ENCODE measurements around the gene SCGB1C1.

SCGB1C1 gene

GRCh38 chr11:240315-240714, 47.4 kb downstream of the SCGB1C1 start:
- no peak overlapping the region for H3K4me3 ChIP-seq (ENCODE audit: low read length)
- DNase-seq (ENCODE audit: low read depth) = no peak
- TF ChIP-seq CTCF (conservative IDR thresholded peaks at IDR 0.05; ENCODE audit: low read length) = no peak

GRCh38 chr11:241634-242033, 48.8 kb downstream of the SCGB1C1 start:
- no peak for TF ChIP-seq CTCF (conservative IDR thresholded peaks at IDR 0.05; ENCODE audit: low read length)
- no peak for DNase-seq (ENCODE audit: low read depth)
- no peak overlapping the region for H3K4me3 ChIP-seq (ENCODE audit: low read length)

Measured in AG10803 (cell line).